ENCODE results near the gene RNASE13.
A peak's percentile ranks its signal among the peaks of the same experiment; 100 is the strongest.

RNASE13 gene

GRCh38 chr14:21034707-21035106 lies at the start of gene RNASE13:
TSS of gene RNASE13 (minus strand) at chr14:21034807. CDS start at chr14:21034288, 519 bp downstream.
- DNase-seq, result no peak

GRCh38 chr14:21084396-21084795 lies 49.8 kb upstream of the RNASE13 start:
- no peak for DNase-seq

- no peak for DNase-seq
Observed at GRCh38 chr14:21083565-21084325, 49.1 kb upstream of the RNASE13 start.

GRCh38 chr14:21081521-21082142 lies 47.0 kb upstream of the RNASE13 start:
- no peak for DNase-seq

- no peak for DNase-seq
Observed at GRCh38 chr14:21078726-21079125, 44.1 kb upstream of the RNASE13 start.

- DNase-seq, result no peak
Observed at GRCh38 chr14:21078287-21078686, 43.7 kb upstream of the RNASE13 start.

GRCh38 chr14:21077672-21078071 lies 43.1 kb upstream of the RNASE13 start:
- DNase-seq, result no peak

GRCh38 chr14:21075719-21076437 lies 41.3 kb upstream of the RNASE13 start:
- DNase-seq, result no peak

- no peak for DNase-seq
Observed at GRCh38 chr14:21074398-21075272, 40.0 kb upstream of the RNASE13 start.

- DNase-seq, result no peak
Observed at GRCh38 chr14:21073921-21074320, 39.3 kb upstream of the RNASE13 start.

- DNase-seq, result no peak
Observed at GRCh38 chr14:21072781-21073339, 38.3 kb upstream of the RNASE13 start.

GRCh38 chr14:21072031-21072473 lies 37.4 kb upstream of the RNASE13 start:
- DNase-seq, result no peak

GRCh38 chr14:21071225-21072030 lies 36.8 kb upstream of the RNASE13 start:
- peak; percentile 39 for DNase-seq

GRCh38 chr14:21070610-21071224 lies 36.1 kb upstream of the RNASE13 start:
- DNase-seq, result no peak

GRCh38 chr14:21070083-21070609 lies 35.5 kb upstream of the RNASE13 start, which contains the start of gene ARHGEF40:
TSS of gene ARHGEF40 (plus strand) at chr14:21070304. CDS start at chr14:21070397, 93 bp downstream.
- no peak for DNase-seq

- DNase-seq, result no peak
Observed at GRCh38 chr14:21069388-21070082, 34.9 kb upstream of the RNASE13 start.

- peak; percentile 49 for DNase-seq
Observed at GRCh38 chr14:21068521-21069387, 34.1 kb upstream of the RNASE13 start.

GRCh38 chr14:21066882-21067502 lies 32.4 kb upstream of the RNASE13 start:
- DNase-seq, result no peak
